Superior temporal gyrus (tissue), 1 donor: ENCODE measurements around the gene SDR42E1.

Source experiments
- DNase-seq: peaks from one replicate; pipeline ENCODE4 v3.0.0-alpha.2; 2016; ENCODE audit errors: extremely low spot score

Gene SDR42E1, protein sequence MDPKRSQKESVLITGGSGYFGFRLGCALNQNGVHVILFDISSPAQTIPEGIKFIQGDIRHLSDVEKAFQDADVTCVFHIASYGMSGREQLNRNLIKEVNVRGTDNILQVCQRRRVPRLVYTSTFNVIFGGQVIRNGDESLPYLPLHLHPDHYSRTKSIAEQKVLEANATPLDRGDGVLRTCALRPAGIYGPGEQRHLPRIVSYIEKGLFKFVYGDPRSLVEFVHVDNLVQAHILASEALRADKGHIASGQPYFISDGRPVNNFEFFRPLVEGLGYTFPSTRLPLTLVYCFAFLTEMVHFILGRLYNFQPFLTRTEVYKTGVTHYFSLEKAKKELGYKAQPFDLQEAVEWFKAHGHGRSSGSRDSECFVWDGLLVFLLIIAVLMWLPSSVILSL

GRCh38 chr16:82011199-82011641, at the start of gene SDR42E1:
Gene SDR42E1, minus strand, starts transcription at chr16:82011470. Its CDS starts 10,612 bp downstream, at chr16:82000858.
- DNase-seq, result no peak

- DNase-seq, result no peak
Measured at GRCh38 chr16:82059983-82060421, 48.7 kb upstream of the SDR42E1 start.

DNA sequence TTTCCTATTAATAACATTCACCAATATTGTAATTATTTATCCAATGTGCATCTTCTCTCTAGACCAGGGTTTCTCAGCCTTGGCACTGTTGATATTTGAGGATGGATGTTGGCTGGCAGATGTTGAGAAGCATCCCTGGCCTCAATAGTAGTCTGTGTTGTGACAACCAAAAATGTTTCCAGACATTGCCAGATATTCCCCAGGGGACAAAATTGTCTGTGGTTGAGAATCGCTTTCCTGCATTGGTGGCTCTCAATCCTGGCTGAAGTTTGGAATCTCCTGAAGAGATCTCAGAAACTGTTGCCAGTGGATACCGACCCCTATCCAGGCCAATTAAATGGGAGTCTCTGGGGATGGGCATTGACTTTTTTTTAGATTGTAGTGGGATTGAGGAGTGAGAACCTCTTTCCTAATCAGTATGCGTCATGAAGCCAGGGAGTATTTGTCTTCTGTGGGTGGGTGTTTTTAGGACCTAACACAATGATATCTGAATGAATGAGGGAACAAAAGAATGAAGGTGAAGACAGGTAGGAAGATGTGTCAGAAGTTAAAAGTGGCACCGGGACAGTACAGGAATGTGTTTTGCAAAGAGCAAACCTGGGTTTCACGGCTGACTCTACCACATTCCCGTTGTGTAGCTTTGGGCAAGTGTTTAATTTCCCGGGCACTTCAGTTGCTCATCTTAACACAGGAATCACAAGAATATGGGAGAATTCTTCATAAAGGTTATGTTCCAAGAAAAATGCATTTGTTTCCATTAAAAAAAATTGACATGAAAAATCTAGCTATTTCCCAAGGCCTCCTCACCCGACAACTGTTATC, 48.1 kb upstream of the SDR42E1 start:
- DNase-seq, result no peak

DNA sequence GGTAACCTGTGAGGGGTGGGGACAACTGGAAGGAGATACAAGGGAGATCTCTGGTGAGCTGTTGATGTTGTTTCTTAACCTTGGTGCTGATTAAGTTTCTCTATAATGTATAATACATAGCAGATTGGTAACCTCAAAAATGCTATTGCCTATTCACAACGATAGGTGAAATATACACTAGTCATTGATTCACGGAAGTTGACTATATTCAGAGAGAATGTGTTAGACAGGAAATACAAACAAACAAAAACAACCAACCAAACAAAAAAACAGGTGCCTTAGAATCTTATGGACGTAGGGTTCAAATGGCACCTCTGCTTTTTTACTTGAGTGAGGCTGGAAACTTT, 45.3 kb upstream of the SDR42E1 start:
- DNase-seq, result no peak

DNA sequence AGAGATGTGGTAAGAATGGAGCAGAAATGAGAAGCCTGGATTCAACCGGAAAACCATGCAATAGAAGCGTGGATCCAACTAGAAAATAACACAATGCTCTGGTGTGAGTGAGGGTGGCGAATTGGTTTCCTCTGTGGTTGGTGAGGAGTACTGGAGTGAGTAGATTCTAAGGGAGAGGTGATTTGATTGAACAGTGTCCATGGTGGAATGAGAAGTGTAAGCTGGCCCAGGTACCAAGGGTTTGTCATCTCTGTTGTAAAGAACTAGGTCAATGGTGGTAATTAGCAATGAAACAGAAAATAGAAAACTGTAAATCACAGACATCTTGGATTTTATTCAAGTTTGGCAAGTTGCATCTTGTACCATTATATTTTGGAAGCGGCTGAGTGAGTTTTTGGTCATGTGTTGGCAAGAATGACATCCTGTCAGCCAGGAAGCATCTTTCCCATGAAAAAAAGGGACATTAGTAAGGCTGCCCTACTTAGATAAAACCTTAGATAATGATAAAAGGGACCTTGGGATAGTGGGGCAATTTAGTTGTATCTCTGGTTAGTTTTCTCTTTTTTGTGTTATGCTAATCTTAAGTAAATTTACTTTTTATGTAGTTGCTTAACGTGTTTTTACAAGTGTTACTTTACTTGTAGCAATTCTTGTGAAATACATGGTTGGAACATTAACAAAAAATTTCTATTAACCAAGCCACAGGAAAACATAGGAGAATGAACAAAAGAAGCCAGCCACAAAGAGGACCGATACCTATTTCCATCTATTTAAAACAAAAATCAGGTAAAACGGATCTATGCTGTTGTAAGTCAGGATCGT, 44.7 kb upstream of the SDR42E1 start:
- no peak for DNase-seq

GRCh38 chr16:82055117-82055516, 43.8 kb upstream of the SDR42E1 start:
- DNase-seq, result no peak

DNA sequence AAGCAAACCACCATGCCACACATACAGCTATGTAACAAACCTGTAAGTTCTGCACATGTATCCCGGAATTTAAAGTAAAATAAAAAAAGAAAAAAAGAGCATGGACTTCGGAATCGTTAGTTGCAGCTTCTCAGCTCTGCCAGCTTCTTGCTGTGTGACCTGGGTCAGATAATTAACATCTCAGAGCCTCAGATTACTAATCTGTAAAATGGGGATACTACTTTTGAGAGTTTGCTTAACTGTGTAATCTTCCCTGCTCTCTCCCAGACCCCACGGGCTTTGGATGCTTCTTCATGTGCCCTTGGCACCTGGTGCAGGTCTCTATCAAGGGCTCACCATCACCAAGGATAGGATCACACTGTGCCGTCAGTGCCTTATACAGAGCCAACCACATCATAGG, 40.4 kb upstream of the SDR42E1 start:
- no peak for DNase-seq

DNA sequence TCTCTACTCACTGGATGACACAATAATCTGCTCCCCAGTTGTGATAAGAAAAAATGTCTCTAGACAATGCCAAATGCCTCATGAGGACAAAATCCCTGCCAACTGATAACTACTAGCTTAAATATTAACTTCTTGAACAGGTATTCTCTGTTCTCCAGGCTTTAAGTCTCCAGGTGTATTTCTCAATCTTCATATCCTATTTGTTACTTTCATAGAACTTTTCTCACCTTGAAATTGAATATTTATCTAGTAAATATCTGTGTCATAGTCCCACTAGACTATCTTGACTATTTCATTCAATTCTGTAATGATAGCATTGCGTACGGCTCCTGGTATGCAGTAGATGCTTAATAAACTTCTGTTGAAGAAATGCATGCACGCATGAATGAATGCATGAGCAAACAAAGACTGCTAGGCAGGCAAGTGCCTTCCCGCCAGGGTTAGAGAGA, 39.7 kb upstream of the SDR42E1 start:
- no peak for DNase-seq

GRCh38 chr16:82050506-82050905, 39.2 kb upstream of the SDR42E1 start:
- no peak for DNase-seq

DNA sequence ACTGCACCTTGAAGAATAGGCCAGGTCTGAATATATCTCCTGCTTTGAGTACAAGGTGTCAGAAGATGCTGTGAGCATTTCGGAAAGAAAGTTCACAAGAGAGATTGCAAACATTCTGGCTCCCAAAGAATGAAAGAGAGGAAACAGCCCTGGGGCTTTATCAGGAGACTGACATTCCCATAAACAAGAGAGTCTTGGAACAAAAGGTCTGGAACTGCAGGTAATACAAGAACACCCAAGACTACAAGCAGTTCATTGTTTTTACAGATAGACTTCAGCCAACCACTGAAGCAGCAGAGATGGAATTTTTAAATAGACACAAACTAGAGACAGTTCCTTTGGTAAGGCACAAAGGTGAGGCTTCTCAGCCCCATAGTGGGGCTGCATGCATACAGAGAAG, 38.2 kb upstream of the SDR42E1 start:
- DNase-seq, result no peak

DNA sequence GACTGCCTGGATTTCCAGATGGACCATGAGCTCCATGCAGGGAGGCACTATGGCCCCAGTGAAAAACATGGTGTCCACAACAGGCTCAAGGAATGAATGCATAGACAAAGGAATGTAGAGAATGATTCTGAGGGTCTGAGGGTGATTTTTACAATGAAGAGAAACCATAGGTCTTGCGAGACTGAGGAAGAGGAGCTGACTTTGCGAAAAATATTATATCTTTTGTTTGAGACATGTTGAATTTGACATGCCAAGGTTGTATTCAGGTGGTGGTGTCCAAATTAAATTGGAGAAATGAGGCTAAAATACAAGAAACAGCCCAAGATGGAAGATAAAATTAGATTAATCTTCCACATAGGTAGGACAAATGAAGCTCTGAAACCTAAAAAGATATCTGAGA, 36.5 kb upstream of the SDR42E1 start:
- no peak for DNase-seq

DNA sequence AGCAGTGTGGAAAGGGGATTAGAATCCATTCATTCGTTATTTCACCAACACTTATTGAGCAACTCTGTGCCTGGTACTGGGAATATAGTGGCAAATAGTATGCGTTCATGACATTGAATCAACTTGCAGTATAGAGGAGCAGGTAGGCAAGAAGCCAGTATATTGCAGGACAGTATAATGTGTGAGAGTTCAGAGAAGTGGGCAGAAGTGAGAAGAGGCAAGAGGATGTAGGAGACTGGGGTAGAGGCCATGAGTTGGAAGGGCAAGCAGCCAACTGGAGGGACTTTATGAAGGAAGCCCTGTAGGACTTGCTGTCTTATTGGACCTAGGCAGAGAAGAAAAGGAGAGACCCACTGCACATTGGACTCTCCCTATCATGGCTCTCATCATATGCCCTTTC, 36.1 kb upstream of the SDR42E1 start:
- no peak for DNase-seq

DNA sequence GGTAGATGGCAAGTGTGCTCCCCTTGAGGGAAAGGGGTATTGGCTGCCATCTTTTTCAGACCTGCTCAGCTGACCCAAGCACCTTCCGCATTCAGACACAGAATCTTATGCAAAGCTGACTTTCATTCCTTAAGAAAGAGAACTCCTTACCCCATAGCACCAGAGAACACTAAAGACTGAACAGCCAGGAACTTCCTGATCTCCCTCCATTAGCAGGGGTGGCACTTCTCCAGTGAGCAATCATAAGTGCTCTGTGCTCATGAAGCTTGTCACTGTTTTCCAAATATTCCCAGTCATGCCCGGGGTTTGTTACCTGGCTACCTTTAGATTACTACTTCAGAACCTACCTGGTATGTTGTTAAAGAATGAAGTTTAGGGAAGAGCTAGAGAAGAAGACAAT, 35.7 kb upstream of the SDR42E1 start:
- no peak for DNase-seq

DNA sequence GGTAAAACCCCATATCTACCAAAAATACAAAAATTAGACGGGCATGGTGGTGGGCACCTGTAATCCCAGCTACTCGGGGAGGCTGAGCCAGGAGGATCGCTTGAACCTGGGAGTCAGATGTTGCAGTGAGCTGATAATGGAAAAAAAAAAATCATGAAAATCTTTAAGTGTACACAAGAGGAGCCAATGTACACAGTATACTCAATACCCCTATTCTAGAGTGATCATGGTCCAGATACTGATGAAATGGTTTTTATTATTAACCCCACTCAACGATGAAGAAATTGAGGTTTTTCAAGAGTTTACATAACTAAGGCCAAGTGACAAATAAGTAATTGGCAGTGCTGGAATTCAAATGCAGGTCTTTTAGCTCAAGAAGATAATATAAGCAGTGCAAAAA, 35.3 kb upstream of the SDR42E1 start:
- no peak for DNase-seq

- DNase-seq, result no peak
Measured at GRCh38 chr16:82045465-82045864, 34.2 kb upstream of the SDR42E1 start.

DNA sequence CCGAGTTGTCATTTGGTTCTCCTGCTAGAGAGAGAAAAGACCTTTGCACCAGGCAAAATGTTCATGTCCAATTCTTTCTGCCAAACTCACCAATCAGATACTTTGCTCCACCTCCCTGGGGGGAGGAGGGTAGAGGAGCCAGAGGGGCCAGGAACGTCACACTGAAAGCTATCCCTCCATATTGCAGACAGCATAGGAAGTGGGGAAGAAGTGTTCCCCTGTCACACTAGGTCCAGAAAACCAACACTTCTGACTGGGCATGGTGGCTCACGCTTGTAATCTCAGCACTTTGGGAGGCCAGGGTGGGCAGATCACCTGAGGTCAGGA, 33.3 kb upstream of the SDR42E1 start:
- DNase-seq, result no peak

DNA sequence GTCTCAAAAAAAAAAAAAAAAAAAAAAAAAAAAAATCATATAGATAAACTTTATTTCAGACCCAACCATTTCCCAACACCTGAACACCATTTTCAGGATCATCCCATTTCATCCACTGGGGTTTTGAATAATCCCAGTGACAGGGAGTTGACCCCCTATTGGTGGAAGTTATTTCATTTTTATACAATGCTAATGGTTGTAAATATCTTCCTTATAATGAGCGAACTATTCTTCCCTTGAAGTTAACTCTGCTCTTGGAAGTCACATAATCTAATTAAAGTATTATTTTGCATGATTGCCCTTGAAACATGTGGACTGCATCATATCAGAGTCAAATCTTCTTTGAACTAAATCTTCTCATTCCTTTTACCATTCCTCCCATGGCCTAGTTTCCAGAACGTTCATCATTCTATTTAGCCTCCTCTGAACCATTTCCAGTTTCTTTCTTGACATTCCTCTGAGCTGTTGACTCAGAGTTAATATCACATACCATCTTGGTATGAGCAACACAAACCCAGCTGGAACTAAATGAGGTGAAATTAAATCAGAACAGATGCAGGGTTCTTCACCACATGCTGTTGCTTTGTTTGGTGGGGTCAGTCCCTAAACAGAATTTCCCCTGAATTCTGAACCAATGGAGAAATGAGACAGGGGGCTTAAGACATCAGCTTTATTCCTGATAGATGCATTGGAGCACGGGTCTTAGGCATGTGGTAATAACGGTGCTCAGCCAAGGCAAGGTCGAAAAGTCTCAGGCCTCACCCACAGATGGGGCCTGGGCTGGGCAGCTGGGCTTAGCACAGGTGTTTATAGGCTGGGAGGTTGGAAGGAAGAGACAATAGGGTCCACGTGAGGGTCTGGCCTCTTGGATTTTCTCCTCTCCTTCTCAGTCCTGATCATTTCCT, 32.7 kb upstream of the SDR42E1 start:
- no peak for DNase-seq

DNA sequence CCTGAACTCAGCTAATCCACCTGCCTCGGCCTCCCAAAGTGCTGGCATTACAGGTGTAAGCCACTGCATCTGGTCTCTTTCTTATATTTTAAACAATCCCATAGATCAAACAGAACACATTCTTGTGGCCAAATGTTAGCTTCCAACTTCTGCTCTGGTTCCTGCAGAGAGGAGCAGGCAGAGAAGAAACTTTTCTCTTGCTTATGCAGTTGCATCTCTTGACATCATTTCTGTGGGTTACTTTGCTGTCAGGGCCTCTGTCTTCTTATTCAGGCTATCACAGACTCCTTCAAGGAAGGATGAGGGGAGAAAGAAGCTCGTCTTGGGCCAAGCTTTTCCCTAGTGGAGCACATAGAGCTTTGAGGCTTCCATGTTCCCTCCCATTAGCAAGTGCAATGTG, 31.6 kb upstream of the SDR42E1 start:
- DNase-seq, result no peak

DNA sequence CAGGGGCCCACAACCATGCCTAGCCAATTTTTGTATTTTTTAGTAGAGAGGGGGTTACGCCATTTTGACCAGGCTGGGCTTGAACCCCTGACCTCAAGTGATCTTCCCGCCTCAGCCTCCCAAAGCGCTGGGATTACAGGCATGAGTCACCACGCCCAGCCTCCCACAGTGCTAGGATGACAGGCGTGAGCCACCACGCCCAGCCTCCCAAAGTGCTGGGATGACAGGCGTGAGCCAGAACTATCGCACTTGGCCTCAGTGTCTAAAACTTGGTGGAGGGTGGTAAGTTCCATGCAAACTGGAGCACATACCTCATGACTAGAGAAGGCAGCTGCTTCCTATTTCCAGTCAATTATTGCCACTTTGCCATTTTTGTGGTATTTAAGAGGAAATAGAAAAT, 30.9 kb upstream of the SDR42E1 start:
- DNase-seq, result no peak

DNA sequence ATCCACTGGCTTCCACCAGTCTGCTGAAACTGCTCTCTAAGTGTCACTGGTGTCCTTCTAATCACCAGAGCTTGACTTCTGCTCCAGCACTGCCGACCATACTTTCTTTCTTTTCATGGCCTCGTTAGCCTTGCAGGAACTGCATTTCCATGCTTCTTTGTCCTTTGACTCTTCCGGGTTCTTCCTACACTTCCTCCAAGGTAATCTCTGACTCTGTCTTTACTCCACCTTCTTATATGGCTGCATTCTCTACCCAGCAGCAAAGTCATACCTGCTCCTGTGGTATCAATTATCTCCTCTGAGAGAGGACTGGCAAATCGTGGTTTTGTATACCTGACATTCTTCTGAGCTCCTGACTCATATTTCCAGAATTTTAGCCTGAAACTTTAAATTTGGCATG, 30.3 kb upstream of the SDR42E1 start:
- no peak for DNase-seq

- DNase-seq, result no peak
Measured at GRCh38 chr16:82040296-82040695, 29.0 kb upstream of the SDR42E1 start.
